Gastrocnemius medialis (tissue), 4 donors: ENCODE data around the gene KRT36. TPM values are rescaled to one million over a fixed set of nuclear protein-coding genes. Genes with fewer than 3 reads are reported as not detected.

ENCODE experiments used
- ATAC-seq, 2 donors: fragments of 150-250 bp; one replicate each; pipeline ENCODE4 v1.9.1; 2016
- DNase-seq, 2 donors: peaks; one replicate each; pipeline ENCODE4 v3.0.0-alpha.2; 2019
- H3K27ac ChIP-seq, 4 donors: fragments of 200-600 bp; sonication (generic); 1 replicate in 1 of 4; 2 replicates in 3 of 4; pipeline ENCODE4 v1.5.1; 2016 to 2018; ENCODE audit warnings: mild to moderate bottlenecking in 2 of 4, moderate library complexity in 1 of 4
- H3K27me3 ChIP-seq, 3 donors: fragments of 200-600 bp; sonication (generic) in 2 of 3; 1 replicate in 1 of 3; 2 replicates in 2 of 3; pipeline versions ENCODE4 v1.5.1 to v1.6.0; 2016 to 2019; ENCODE audit warnings: mild to moderate bottlenecking in 1 of 3, moderate library complexity in 1 of 3
- H3K36me3 ChIP-seq, 2 donors: fragments of 200-600 bp; sonication (generic) in 1 of 2; one replicate each; pipeline ENCODE4 v1.5.1; 2017 to 2018
- H3K4me1 ChIP-seq, 2 donors: fragments of 200-600 bp; sonication (generic) in 1 of 2; one replicate each; pipeline ENCODE4 v1.5.1; 2016 to 2017; ENCODE audit warnings: mild to moderate bottlenecking in 2 of 2
- H3K4me3 ChIP-seq, 4 donors: fragments of 200-600 bp; sonication (generic) in 3 of 4; 1 replicate in 1 of 4; 2 replicates in 3 of 4; pipeline ENCODE4 v1.5.1; 2016 to 2019; ENCODE audit warnings: mild to moderate bottlenecking in 2 of 4
- H3K9me3 ChIP-seq, 3 donors: fragments of 200-600 bp; sonication (generic) in 2 of 3; 1 replicate in 1 of 3; 2 replicates in 2 of 3; pipeline ENCODE4 v1.5.1; 2016 to 2019
- POLR2A ChIP-seq, 2 donors: fragments of 450-650 bp; IDR thresholded peaks; one replicate each; pipeline ENCODE4 v1.6.1; 2017; ENCODE audit warnings: antibody characterized with exemption in 2 of 2, mild to moderate bottlenecking in 2 of 2, moderate library complexity in 2 of 2
- in situ Hi-C, 4 donors: fragments of 200-750 bp; cut with MboI; loops; one replicate each; pipeline versions ENCODE4 v1.15.0 to v1.8.0; 2017; ENCODE audit warnings: low sequenced_read_pairs in 4 of 4
- intact Hi-C: fragments of 100-400 bp; cut with DNase I; formaldehyde crosslinking; loops from one replicate; pipeline ENCODE4 v1.15.1; 2023; ENCODE audit warnings: low total_unique reads
- total RNA-seq, 4 donors: library from RNA; depleted of rRNA; stranded (reverse); fragments of >200 nt; gene quantifications; one replicate each; pipeline versions ENCODE4 v1.1.0 to v1.2.3, GENCODE V29; 2016
- TF ChIP-seq, protein P1 (sequence below), 5 experiments: fragments of 450-650 bp in 3 of 5; fragments of 200-600 bp in 2 of 5; sonication (generic) in 2 of 5; IDR thresholded peaks in 4 of 5; conservative IDR thresholded peaks in 1 of 5; 1 replicate in 4 of 5; 2 replicates in 1 of 5; pipeline ENCODE4 v1.5.1; 2016 to 2019; ENCODE audit warnings: antibody characterized with exemption in 5 of 5, mild to moderate bottlenecking in 3 of 5, moderate library complexity in 3 of 5

KRT36 gene
- total RNA-seq, 4 donors from 2014 or later, result not detected

GRCh38 chr17:41444640-41445039, 45.1 kb downstream of the KRT36 start:
- Histone ChIP-seq H3K4me3 (no peak overlapping the region), H3K27ac (no peak overlapping the region), H3K4me1 (no peaks in the 10 kb centered on the region), H3K27me3 (no peaks in the 10 kb centered on the region), H3K36me3 (no peaks in the 10 kb centered on the region), H3K9me3 (no peaks in the 10 kb centered on the region)
- TF ChIP-seq, protein P1, sequence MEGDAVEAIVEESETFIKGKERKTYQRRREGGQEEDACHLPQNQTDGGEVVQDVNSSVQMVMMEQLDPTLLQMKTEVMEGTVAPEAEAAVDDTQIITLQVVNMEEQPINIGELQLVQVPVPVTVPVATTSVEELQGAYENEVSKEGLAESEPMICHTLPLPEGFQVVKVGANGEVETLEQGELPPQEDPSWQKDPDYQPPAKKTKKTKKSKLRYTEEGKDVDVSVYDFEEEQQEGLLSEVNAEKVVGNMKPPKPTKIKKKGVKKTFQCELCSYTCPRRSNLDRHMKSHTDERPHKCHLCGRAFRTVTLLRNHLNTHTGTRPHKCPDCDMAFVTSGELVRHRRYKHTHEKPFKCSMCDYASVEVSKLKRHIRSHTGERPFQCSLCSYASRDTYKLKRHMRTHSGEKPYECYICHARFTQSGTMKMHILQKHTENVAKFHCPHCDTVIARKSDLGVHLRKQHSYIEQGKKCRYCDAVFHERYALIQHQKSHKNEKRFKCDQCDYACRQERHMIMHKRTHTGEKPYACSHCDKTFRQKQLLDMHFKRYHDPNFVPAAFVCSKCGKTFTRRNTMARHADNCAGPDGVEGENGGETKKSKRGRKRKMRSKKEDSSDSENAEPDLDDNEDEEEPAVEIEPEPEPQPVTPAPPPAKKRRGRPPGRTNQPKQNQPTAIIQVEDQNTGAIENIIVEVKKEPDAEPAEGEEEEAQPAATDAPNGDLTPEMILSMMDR (IDR thresholded peaks at IDR 0.05 in 4 of 5, conservative IDR thresholded peaks at IDR 0.05 in 1 of 5), result no peak
- TF ChIP-seq POLR2A (IDR thresholded peaks at IDR 0.05), result no peak
- ATAC-seq (no peak), DNase-seq (no peak)
- intact Hi-C loops, result no loop called here
- in situ Hi-C loops, result no loop called here

- intact Hi-C loops (no loop called here), in situ Hi-C loops (no loop called here)
- Histone ChIP-seq H3K27ac (no peak overlapping the region), H3K36me3 (no peaks in the 10 kb centered on the region), H3K27me3 (no peaks in the 10 kb centered on the region), H3K9me3 (no peaks in the 10 kb centered on the region), H3K4me3 (no peak overlapping the region), H3K4me1 (no peaks in the 10 kb centered on the region)
- DNase-seq, result no peak
- TF ChIP-seq POLR2A (IDR thresholded peaks at IDR 0.05), result no peak
- TF ChIP-seq, protein P1 (IDR thresholded peaks at IDR 0.05 in 4 of 5, conservative IDR thresholded peaks at IDR 0.05 in 1 of 5), result no peak
- no peak for ATAC-seq
Observed at GRCh38 chr17:41444186-41444585, 45.5 kb downstream of the KRT36 start.

GRCh38 chr17:41442739-41443138, 47.0 kb downstream of the KRT36 start:
- TF ChIP-seq POLR2A (IDR thresholded peaks at IDR 0.05), result no peak
- TF ChIP-seq, protein P1 (IDR thresholded peaks at IDR 0.05 in 4 of 5, conservative IDR thresholded peaks at IDR 0.05 in 1 of 5), result no peak
- no peak overlapping the region for H3K4me3 ChIP-seq
- no peaks in the 10 kb centered on the region for H3K9me3 ChIP-seq
- ATAC-seq (no peak), DNase-seq (no peak)
- in situ Hi-C loops, result no loop called here
- no peaks in the 10 kb centered on the region for H3K27me3 ChIP-seq
- H3K27ac ChIP-seq, result no peak overlapping the region
- intact Hi-C loops, result no loop called here
- no peaks in the 10 kb centered on the region for H3K4me1 ChIP-seq
- H3K36me3 ChIP-seq, result no peaks in the 10 kb centered on the region

GRCh38 chr17:41440531-41441033, 49.1 kb downstream of the KRT36 start, which contains the start of gene KRT38:
TSS of gene KRT38 (minus strand) at chr17:41440983. CDS start at chr17:41440921, 62 bp downstream.
- TF ChIP-seq POLR2A (IDR thresholded peaks at IDR 0.05), result no peak
- TF ChIP-seq, protein P1 (IDR thresholded peaks at IDR 0.05 in 4 of 5, conservative IDR thresholded peaks at IDR 0.05 in 1 of 5), result no peak
- Histone ChIP-seq H3K36me3 (no peaks in the 10 kb centered on the region), H3K4me1 (no peaks in the 10 kb centered on the region), H3K27me3 (no peaks in the 10 kb centered on the region), H3K27ac (no peak within 1 kb of the TSS), H3K4me3 (no peak within 1 kb of the TSS), H3K9me3 (no peaks in the 10 kb centered on the region)
- ATAC-seq (no peak), DNase-seq (no peak)
- in situ Hi-C loops (no loop called here), intact Hi-C loops (no loop called here)

DNA sequence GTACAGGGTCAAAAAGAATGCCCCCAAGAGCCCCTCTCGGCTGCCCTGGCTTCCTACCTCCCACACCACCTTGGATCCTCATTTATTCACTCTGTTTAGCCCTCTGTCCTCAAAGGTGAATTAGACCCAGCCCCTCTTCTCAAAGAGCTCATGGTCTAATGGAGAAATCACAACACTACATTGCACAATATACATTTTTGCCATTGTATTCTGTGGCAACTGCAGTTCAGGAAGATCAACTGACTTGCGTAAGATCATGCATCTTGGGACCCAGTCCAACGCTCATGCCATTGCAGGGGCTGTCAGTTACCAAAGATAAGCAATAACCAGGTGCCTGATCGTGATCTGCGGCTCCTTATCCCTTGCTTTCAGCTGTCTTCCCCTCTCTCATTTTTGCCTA, 50.3 kb downstream of the KRT36 start:
- no peaks in the 10 kb centered on the region for H3K9me3 ChIP-seq
- H3K4me3 ChIP-seq, result no peak overlapping the region
- ATAC-seq (no peak), DNase-seq (no peak)
- intact Hi-C loops, result no loop called here
- no peaks in the 10 kb centered on the region for H3K27me3 ChIP-seq
- H3K27ac ChIP-seq, result no peak overlapping the region
- no peaks in the 10 kb centered on the region for H3K4me1 ChIP-seq
- no peaks in the 10 kb centered on the region for H3K36me3 ChIP-seq
- no peak for TF ChIP-seq POLR2A (IDR thresholded peaks at IDR 0.05)
- TF ChIP-seq, protein P1 (IDR thresholded peaks at IDR 0.05 in 4 of 5, conservative IDR thresholded peaks at IDR 0.05 in 1 of 5), result no peak
- in situ Hi-C loops, result no loop called here
